Stimulated activated CD4-positive, alpha-beta T cell treated with anti-CD3 and anti-CD28 coated beads, TNF-alpha, amount 100 ng/mL, for 4 hours (primary cell): ENCODE data around the gene CREBRF.
"Not testable (repeated sequence)": the region's sequence is repeated elsewhere in the genome, so short reads cannot be mapped to it uniquely, and the experiment has no call there.

Experiments
- DNase-seq, 3 experiments: peaks; one replicate each; pipeline ENCODE4 v3.0.0-alpha.2; 2020; ENCODE audit warnings: low read depth in 3 of 3

The CREBRF gene

DNA sequence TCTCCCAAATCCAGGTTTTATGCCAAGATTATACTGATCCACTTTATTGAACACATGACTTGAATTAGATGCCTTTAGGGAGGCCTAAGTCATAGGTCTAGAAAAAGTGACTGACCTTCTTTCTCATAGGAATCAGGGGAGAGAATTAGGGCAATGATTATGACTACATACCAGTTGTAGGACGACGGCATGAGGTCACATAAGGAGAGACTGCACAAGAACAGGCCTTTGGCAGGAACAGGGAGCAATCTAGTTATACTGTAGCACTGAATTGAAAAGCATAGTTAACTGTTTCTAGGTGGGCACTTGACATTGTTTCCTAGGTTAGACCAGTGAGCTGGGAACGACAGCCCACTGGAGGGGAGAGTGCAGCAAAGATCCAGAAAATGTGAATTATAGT lies 22.7 kb downstream of the CREBRF start:
- no peak for DNase-seq

DNA sequence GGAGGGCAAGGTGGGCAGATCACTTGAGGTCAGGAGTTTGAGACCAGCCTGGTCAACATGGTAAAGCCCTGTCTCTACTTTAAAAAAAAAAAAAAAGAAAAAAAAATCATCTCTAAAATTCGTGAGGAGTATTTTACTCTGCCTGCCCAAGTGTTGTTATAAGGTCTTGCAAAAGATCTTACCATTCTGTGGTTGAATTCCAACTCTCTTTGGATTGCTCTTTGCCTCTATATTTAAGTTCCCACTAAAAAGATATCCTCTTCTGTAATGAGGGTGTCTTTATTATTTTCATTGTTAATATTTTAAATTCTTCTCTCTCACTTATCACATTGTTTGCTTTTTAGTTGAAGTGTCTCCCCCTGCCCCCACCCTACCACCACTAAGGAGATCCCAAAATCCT lies 33.4 kb downstream of the CREBRF start:
- no peak for DNase-seq

DNA sequence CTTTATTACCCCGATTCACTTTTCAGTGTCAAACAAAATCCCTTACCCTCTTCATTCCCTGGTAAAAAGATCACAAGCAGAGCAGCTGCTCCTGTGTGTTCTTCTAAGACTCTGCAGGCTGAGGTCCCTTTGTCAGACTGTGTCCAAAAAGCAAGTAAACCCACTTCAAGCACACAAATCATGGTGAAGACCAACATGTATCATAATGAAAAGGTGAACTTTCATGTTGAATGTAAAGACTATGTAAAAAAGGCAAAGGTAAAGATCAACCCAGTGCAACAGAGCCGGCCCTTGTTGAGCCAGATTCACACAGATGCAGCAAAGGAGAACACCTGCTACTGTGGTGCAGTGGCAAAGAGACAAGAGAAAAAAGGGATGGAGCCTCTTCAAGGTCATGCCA lies 34.5 kb downstream of the CREBRF start:
- DNase-seq = no peak

DNA sequence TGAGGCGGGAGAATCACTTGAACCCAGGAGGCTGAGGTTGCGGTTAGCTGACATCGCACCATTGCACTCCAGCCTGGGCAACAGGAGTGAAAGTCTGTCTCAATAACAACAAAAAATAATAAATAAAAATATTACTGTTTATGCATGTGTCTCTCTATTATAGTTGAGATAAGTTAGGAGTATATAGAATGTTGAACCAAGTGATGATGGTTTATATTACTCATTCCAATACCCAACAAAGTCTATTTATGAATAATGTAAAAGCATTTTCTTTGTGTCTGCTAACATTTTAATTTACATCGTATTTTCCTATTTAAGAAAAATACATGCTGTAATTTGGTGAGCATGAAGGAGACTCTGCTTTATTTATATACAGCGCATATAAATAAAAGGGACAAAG lies 35.8 kb downstream of the CREBRF start:
- DNase-seq = no peak

DNA sequence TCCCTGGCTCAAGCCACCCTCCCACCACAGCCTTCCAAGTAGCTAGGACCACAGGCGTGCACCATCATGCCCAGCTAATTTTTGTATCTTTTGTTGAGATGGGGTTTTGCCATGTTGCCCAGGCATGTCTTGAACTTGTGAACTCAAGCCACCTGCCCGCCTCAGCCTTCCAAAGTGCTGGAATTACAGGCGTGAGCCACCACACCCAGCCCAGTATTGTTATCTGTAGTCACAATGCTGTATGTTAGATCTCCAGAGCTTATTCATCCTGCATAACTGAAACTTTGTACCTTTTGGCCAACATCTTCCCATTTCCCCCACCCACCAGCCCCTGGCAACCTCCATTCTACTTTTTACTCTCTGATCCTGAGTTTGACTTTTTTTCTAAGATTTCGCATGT lies 37.5 kb downstream of the CREBRF start:
- no peak for DNase-seq

DNA sequence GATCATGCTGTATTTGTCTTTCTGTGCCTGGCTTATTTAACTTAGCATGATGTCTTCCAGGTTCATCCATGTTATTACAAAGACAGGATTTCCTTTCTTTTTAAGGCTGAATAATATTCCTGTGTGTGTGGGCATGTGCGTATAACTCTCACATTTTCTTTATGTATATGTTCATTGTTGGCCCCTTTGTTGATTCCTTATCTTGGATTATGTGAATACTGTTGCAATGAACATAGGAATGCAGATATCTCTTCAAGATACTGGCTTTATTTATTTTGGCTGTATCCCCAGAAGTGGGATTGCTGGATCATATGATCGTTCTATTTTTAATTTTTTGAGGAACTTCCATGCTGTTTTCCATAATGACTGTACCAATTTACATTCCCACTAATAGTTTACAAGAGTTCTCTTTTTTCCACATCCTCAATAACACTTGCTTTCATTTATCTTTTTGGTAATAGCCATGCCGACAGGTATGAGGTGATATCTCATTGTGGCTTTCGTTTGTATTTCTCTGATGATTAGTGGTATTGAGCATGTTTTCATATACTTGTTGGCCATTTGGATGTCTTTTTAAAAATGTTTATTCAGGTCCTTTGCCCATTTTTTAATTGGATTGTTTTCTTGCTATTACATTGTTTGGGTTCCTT lies 38.0 kb downstream of the CREBRF start:
- DNase-seq = no peak

DNA sequence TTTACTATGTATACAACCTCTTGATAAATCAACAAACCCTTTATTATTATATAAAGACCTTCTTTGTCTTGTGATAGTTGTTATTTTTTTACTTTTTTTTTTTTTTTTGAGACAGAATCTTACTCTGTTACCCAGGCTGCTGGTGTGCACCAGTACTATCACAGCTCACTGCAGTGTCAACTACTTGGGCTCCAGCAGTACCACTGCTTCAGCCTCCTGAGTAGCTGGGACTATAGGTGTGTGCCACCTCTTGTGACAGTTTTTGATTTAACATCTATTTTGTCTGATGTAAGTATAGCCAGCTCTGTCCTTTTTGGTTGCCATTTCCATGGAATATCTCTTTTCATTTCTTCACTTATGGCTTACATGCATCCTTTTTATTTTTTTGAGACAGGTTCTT lies 42.6 kb downstream of the CREBRF start:
- no peak for DNase-seq

DNA sequence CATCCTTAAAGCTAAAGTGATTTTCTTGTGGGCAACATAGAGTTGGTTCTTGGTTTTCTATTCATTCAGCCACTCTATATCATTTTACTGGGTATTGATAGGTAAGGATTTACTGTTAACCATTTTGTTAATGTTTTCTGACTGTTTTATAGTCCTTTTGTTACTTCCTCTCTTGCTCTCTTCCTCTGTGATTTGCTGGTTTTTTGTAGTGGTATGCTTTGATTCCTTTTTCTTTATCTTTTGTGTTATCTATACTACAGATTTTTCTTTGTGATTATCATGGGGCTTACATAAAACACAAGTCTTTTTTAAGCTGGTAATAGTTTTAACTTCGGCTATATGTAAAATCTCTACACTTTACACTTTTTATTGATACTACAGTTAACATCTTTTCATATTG lies 43.3 kb downstream of the CREBRF start:
- no peak for DNase-seq

DNA sequence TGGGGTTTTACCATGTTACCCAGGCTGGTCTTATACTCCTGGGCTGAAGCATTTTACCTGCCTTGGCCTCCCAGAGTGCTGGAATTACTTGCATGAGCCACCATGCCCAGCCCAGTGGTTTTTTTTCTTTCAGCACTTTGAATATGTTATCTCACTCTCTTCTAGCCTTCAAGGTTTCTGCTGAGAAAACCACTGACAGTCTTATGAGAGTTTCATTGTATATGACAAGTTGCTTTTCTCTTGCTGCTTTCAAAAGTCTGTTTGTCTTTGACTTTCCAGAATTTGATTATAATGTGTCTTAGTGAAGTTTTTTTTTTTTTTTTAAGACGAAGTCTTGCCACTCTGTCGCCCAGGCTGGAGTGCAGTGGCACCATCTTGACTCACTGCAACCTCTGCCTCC lies 45.1 kb downstream of the CREBRF start:
- DNase-seq = no peak

DNA sequence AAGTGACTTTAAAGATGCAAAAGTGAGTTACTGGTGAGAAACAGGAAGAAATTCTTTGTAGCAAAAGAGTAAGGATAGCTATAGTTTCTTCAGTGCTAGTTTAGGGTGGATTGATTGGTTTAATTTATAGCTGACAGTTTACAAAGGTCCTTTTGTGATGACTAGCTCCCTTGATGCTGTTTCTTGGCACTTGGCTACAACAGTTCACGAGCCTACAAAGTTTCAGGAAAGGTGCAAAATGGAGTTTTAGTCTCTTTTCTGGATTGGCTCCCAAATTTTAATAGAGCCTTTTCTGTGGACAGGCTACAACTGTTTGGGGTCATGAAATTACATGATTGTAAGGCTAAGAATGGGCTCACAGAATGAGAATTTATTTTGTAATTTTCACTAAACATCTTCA lies 47.3 kb downstream of the CREBRF start:
- no peak for DNase-seq

DNA sequence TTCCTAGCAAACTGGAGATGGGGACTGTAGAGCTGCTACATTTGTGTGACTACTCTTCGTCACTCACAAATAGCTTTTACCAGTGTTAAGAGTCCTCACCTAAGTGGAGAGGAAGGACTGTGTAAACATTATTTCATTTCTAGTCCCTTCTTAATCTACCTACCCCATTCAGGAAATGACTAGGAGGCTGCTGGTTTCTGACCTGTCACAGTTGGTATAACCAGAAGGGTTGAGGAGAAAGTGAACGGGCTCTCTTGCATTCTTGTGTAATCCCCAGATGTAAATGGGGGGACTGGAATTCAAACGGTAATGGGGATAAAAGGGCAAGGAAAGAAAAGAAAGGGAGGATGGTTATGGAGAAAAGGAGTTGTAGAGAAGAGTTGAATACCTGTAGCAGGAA lies 52.8 kb downstream of the CREBRF start:
- no peak for DNase-seq

DNA sequence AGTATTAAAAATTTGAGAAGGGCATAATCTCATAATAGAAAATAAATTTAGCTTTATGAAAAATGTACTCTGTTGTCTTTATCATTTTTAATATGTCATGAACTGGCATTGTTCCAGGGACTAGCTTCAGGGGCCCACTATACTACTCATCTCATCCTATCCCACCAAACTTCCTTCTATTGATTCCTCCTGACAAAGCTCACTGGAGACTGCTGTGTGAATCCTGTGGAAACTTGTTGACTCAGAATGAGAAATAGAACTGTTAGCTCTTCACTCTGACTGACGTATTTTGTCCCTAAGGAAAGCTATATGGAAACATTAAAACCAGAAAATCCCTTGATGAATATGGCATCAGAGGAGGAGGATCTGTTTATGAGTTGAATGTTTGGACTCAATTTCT lies 58.4 kb downstream of the CREBRF start:
- no peak for DNase-seq

DNA sequence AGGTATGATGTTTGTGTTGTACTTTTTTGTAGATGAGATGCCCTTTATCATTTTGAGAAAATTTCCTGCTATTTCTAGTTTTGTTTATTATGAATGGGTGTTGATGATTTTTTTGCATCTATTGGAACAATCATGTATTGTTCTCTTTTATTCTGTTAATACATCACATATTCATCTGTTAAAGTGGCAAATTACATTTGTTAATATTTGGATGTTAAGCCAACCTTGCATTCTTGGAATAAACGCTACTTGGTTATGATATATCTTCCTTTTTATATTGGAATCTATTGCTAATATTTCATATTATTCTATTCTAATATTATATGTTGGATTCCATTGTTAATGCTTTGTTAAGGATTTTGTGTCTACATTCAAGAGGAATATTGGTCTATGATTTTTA lies 63.6 kb downstream of the CREBRF start:
- DNase-seq = no peak

DNA sequence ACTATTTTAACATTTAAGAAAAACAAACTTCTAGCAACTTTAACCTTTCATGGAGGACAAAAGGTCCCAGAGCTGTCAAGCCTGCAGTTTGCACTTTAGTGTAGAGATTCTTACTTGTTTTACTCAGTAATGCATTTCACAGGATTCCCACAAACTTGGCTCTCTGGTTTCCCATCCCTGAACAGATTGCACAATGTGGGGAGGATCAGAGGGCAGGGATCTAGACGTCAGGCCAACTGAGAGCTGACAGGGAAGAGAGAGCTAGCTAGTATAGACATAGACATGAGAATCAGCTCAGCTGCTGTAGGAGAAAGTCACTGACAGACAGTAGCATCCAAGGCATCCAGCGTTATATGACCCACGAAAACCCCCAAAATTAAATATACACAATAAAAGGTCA lies 67.3 kb downstream of the CREBRF start:
- no peak for DNase-seq

DNA sequence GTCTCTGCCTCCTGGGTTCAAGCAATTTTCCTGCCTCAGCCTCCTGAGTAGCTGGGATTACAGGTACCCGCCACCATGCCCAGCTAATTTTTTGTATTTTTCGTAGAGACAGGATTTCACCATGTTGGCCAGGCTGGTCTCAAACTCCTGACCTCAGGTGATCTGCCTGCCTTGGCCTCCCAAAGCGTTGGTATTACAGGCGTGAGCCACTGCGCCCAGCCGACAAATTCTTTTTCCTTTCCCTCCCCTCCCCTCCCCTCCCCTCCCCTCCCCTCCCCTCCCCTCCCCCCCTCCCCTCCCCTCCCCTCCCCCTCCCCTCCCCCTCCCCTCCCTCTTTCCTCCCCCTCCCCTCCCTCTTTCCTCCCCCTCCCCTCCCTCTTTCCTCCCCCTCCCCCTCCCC lies 76.0 kb downstream of the CREBRF start:
- not testable (repeated sequence) for DNase-seq

DNA sequence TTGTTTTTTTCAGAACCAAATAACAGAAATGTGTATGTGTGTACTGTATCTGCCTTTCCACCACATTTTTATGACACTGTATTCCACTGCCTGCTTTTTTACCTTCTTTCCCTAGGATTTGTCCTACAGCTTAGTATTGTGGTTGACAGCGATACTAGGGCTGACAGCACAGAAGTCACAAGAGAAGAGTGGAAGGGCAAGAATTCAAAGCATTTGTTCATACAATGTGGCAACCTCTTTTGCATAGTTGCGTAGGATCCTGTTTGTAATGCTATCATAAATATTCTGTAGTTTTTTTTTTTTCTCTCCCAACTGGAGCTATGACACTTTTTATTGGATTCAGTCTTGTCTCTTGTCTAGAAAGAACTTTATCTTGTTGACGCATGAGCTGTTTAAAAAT lies 82.6 kb downstream of the CREBRF start:
- no peak for DNase-seq

DNA sequence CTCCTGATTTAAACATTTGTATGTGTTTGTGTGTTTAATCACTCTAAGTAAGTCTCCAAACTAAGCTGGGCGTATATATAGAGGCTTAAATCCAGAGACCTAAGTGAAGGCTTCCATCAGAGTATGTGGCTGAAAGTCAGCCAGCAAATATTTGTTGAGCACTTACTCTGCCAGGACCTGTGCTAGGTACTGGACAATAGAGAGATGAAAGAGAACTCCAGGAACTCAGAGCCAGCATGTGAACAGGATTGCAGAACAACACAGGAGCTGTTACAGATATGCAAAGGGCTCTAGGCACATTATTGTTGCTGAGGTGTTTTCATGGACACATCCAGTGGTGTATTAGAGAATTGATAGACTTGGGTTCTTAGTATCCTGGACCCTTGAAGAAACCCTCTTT lies 83.5 kb downstream of the CREBRF start:
- DNase-seq = no peak

DNA sequence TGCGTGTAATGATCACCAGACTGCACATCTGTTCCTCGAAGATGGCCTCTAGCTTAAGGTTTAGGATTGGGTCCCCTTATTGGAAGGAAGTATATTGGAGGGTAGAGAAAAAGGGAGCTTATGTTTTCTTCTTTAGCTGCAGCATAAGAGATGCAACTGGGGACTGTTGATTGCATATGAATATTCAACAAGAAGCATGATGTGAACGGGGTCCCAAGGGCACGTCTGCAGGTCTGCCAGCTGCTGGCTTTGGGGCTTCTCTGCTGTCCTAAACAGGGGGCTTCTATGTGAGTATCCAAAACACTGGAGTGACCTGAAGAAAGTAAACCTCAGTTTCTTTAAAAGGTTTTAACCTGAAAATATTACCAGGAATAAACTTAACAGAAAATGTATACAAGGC lies 84.6 kb downstream of the CREBRF start:
- DNase-seq = no peak

DNA sequence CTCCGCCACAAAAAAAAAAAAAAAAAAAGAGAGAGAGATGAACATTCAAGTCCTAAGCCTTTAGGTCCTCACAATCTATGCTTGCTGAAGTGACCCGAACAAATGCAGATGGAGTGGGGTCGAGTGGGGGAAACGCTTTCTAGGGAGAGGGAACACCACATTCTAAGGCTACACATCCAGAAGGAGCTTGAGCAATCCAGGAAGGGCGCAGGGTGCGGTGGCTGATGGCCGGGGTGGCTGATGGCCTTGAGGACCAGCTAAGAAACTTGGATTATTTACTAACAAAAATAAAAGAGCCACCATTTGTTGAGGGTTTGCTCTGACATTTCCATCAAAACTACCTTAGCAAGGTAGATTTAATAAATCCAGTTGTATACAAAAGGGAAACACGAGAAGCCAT lies 87.4 kb downstream of the CREBRF start:
- DNase-seq = no peak

DNA sequence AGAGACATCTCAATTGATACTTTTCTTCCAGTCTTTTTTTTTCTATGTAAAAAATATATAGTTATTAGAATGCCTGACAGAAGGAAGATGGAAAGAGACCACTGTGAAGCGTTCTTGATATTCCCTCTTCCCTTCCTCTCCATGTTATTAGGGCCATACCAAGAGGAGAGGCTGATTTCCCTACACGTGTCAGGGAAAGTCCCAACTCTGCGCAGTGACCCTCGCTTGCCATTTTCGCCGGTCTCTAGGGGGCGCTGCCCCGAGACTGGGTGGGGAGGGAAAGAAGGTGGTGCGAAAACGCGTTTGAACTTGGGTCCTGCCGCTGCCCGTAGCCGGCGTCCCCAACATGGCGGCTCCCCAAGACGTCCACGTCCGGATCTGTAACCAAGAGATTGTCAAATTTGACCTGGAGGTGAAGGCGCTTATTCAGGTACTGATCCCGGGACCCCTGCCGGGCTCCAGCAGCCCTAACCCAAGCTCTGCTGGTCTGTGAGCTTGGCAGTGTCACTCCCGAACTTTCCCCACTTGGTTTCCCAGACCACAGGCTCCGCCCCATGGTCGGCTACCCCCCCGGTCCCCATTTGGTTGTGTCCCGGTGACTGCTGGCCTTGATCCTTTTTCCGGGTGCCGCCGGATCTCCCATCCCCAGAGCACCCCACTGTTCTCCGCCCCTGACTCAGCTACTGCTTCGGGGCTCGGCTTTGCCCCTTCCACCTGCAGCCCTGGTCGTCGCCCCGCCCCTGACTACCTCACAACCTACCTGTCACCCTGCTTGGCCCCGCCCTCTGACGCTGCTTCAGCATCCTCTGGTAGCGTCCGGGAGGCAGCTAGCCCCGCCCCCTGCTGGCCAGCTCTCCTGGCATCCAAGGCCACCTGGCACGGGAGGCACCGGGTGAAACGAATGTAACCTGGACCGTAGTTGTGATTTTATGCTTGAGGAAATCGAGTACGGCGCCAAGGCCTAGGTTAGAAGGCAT lies 88.3 kb downstream of the CREBRF start, which contains the start of gene BNIP1:
TSS of gene BNIP1 (plus strand) at position 332 of the 977 bp plus-strand sequence. CDS start at position 347, 15 bp downstream.
- peak; percentile 92 to 96 (median 93) for DNase-seq

DNA sequence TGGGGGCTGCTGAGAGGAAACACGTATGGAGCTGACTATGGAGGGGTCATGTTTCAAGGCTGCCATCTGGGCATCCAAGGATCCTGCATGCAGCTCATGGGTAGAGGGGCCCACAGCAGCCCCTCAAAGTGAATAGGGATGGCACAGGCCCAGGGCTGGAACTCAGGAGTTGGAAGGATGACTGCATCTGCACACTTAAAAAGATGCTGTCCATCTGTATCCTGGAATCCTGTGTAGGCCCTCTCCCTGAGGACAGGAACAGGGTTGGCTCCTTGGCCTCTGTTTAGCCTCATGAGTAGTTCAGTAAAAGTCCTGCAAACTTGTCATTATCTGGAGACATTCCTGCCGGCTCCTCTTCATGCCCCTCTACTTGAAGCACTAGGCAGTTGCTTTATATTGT lies 92.2 kb downstream of the CREBRF start:
- DNase-seq = no peak

DNA sequence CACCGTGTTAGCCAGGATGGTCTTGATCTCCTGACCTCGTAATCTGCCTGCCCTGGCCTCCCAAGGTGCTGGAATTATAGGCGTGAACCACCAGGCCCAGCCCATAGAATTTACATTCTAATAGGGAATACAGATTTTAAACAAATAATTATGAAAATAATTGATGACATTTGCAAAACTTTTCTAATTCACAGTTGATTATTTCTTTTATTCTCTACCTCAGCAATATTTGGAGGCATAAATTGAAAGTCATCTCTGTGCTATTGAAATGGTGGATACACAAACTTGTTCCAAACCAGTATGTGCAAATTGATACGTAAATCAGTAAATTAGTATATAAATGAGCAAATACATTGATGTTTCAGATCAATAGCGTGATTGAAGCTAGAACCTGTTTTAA lies 96.4 kb downstream of the CREBRF start:
- no peak for DNase-seq

DNA sequence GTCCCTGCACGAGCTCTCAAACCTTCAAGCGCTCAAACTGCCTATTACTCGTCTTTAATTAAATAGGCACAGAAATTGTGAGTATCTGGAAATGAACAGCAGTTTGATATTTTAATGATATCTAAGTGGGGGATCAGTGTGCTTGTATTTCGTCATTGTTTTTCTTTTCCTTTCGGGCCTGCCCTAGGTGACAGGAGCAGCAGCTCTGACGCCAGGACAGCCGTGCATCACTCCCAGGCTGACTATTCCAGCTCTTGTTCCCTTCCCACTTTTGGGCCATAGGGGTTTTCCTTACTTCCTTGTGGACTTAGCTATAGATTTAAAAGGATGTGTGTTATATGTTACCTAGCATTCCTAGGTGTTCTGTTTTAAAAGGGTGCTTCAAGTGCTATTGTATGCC lies 97.7 kb downstream of the CREBRF start:
- DNase-seq = no peak
